Thoracic aorta (tissue), 2 donors: ENCODE results near the gene ACO1. TPM values are rescaled to one million over a fixed set of nuclear protein-coding genes. Genes with fewer than 3 reads are reported as not detected.

Experiments used
- ATAC-seq: fragments of 150-250 bp; one replicate; pipeline ENCODE4 v1.8.0; 2017; ENCODE audit warnings: low read depth; ENCODE audit not compliant: insufficient number of reproducible peaks, low FRiP score
- DNase-seq: peaks from one replicate; pipeline ENCODE4 v3.0.0-alpha.2; 2020; ENCODE audit warnings: low spot score
- H3K27ac ChIP-seq, 2 donors: fragments of 200-600 bp; sonication (generic); 1 replicate in 1 of 2; 2 replicates in 1 of 2; pipeline ENCODE4 v1.5.1; 2016; ENCODE audit warnings: mild to moderate bottlenecking in 2 of 2, moderate library complexity in 2 of 2
- H3K27me3 ChIP-seq: fragments of 200-600 bp; sonication (generic); replicated peaks from 2 replicates; pipeline ENCODE4 v1.6.0; 2016; ENCODE audit warnings: mild to moderate bottlenecking; ENCODE audit not compliant: insufficient read depth
- H3K36me3 ChIP-seq: fragments of 200-600 bp; sonication (generic); one replicate; pipeline ENCODE4 v1.5.1; 2016
- H3K4me1 ChIP-seq, 2 donors: fragments of 200-600 bp; sonication (generic); 1 replicate in 1 of 2; 2 replicates in 1 of 2; pipeline versions ENCODE4 v1.5.1 to v1.6.0; 2016; ENCODE audit warnings: low read depth in 2 of 2, mild to moderate bottlenecking in 1 of 2; ENCODE audit not compliant: control insufficient read depth in 1 of 2
- H3K4me3 ChIP-seq: fragments of 200-600 bp; sonication (generic); 2 replicates; pipeline ENCODE4 v1.5.1; 2016; ENCODE audit warnings: mild to moderate bottlenecking
- H3K9me3 ChIP-seq: fragments of 200-600 bp; sonication (generic); 2 replicates; pipeline ENCODE4 v1.5.1; 2016
- CTCF ChIP-seq: fragments of 200-600 bp; sonication (generic); IDR thresholded peaks from one replicate; pipeline ENCODE4 v1.5.1; 2019; ENCODE audit warnings: antibody characterized with exemption
- total RNA-seq, 2 donors: library from RNA; depleted of rRNA; stranded (reverse); fragments of >200 nt; gene quantifications; one replicate each; pipeline versions ENCODE4 v1.1.0 to v1.2.3, GENCODE V29; 2016

ACO1 gene
- 10 to 100 TPM; 28.6 to 32.9 TPM for total RNA-seq

GRCh38 chr9:32384364-32385151, at the start of gene ACO1:
Gene ACO1 (plus strand): TSS chr9:32384643. CDS start chr9:32405507, 20,864 bp downstream.
- Histone ChIP-seq H3K9me3 (no peaks in the 10 kb centered on the region), H3K4me1 (peaks cover 16 to 32% of the 10 kb centered on the region in 2 donors), H3K4me3 (peak within 1 kb of the TSS; percentile 82), H3K36me3 (no peaks in the 10 kb centered on the region), H3K27ac (peak within 1 kb of the TSS; percentile 78 to 90), H3K27me3 (no peaks in the 10 kb centered on the region)
- DNase-seq (peak; percentile 39), ATAC-seq (peak; percentile 96)
- no peak for TF ChIP-seq CTCF

- no peak for ATAC-seq
- no peak for DNase-seq
- H3K4me3 ChIP-seq: no peak overlapping the region
- no peaks in the 10 kb centered on the region for H3K4me1 ChIP-seq
- no peaks in the 10 kb centered on the region for H3K9me3 ChIP-seq
- no peaks in the 10 kb centered on the region for H3K27me3 ChIP-seq
- no peak overlapping the region for H3K27ac ChIP-seq
- TF ChIP-seq CTCF: no peak
- H3K36me3 ChIP-seq: no peaks in the 10 kb centered on the region
These were observed 49.2 kb upstream of the ACO1 start for GRCh38 chr9:32334916-32335895.

- ATAC-seq: no peak
- no peak for TF ChIP-seq CTCF
- Histone ChIP-seq H3K36me3 (no peaks in the 10 kb centered on the region), H3K4me3 (no peak overlapping the region), H3K27ac (no peak overlapping the region), H3K27me3 (no peaks in the 10 kb centered on the region), H3K4me1 (no peaks in the 10 kb centered on the region), H3K9me3 (no peaks in the 10 kb centered on the region)
- no peak for DNase-seq
These were observed 45.0 kb upstream of the ACO1 start for GRCh38 chr9:32339424-32339823.

GRCh38 chr9:32340361-32340760, 44.1 kb upstream of the ACO1 start:
- no peak for ATAC-seq
- TF ChIP-seq CTCF: no peak
- Histone ChIP-seq H3K4me1 (no peaks in the 10 kb centered on the region), H3K9me3 (no peaks in the 10 kb centered on the region), H3K4me3 (no peak overlapping the region), H3K27ac (no peak overlapping the region), H3K27me3 (no peaks in the 10 kb centered on the region), H3K36me3 (no peaks in the 10 kb centered on the region)
- DNase-seq: no peak

GRCh38 chr9:32344551-32345182, 39.8 kb upstream of the ACO1 start:
- no peak for TF ChIP-seq CTCF
- Histone ChIP-seq H3K9me3 (no peaks in the 10 kb centered on the region), H3K36me3 (no peaks in the 10 kb centered on the region), H3K4me3 (peak overlapping the region; percentile 23), H3K27ac (no peak overlapping the region), H3K4me1 (no peaks in the 10 kb centered on the region), H3K27me3 (no peaks in the 10 kb centered on the region)
- DNase-seq (no peak), ATAC-seq (no peak)
